HG02973 (cell line): Measurements from ENCODE around the gene LSM11.

ENCODE experiments used
- ATAC-seq: cut with Tn5 transposase; IDR thresholded peaks from one replicate; pipeline ENCODE4 v1.9.1; 2021; ENCODE audit warnings: moderate library complexity; ENCODE audit not compliant: unreplicated experiment

Gene LSM11

GRCh38 chr5:157732596-157733262 is 10.8 kb upstream of the LSM11 start:
- no peak for ATAC-seq

- no peak for ATAC-seq
Observed at GRCh38 chr5:157734436-157734835, 9.1 kb upstream of the LSM11 start.

- ATAC-seq: no peak
Observed at GRCh38 chr5:157735991-157736390, 7.5 kb upstream of the LSM11 start.

GRCh38 chr5:157739388-157740228 is 3.9 kb upstream of the LSM11 start:
- no peak for ATAC-seq

GRCh38 chr5:157740229-157740610 is 3.3 kb upstream of the LSM11 start:
- ATAC-seq: no peak

GRCh38 chr5:157741131-157741530 is 2.4 kb upstream of the LSM11 start:
- ATAC-seq: no peak

GRCh38 chr5:157744051-157745011 is 819 bp downstream of the LSM11 start:
- no peak for ATAC-seq

- no peak for ATAC-seq
Observed at GRCh38 chr5:157745041-157745456, 1.5 kb downstream of the LSM11 start.

- no peak for ATAC-seq
Observed at GRCh38 chr5:157747173-157747740, 3.7 kb downstream of the LSM11 start.

GRCh38 chr5:157747766-157748700 is 4.5 kb downstream of the LSM11 start:
- ATAC-seq: no peak

- ATAC-seq: no peak
Observed at GRCh38 chr5:157748760-157749461, 5.4 kb downstream of the LSM11 start.

GRCh38 chr5:157749462-157749799 is 5.9 kb downstream of the LSM11 start:
- no peak for ATAC-seq

GRCh38 chr5:157750320-157750719 is 6.8 kb downstream of the LSM11 start:
- ATAC-seq: no peak

- ATAC-seq: no peak
Observed at GRCh38 chr5:157756122-157756521, 12.6 kb downstream of the LSM11 start.

- no peak for ATAC-seq
Observed at GRCh38 chr5:157758706-157759105, 15.2 kb downstream of the LSM11 start.

- ATAC-seq: no peak
Observed at GRCh38 chr5:157761690-157762621, 18.4 kb downstream of the LSM11 start.

- ATAC-seq: no peak
Observed at GRCh38 chr5:157764531-157764930, 21.0 kb downstream of the LSM11 start.

GRCh38 chr5:157766442-157766841 is 22.9 kb downstream of the LSM11 start:
- ATAC-seq: no peak
